Measurements from ENCODE around the gene PLA2G5. TPM values are rescaled to one million over a fixed set of nuclear protein-coding genes. Genes with fewer than 3 reads are reported as not detected.

Gene PLA2G5, protein sequence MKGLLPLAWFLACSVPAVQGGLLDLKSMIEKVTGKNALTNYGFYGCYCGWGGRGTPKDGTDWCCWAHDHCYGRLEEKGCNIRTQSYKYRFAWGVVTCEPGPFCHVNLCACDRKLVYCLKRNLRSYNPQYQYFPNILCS
- 15.9 and 35.0 TPM in 2 replicates for total RNA-seq

DNA sequence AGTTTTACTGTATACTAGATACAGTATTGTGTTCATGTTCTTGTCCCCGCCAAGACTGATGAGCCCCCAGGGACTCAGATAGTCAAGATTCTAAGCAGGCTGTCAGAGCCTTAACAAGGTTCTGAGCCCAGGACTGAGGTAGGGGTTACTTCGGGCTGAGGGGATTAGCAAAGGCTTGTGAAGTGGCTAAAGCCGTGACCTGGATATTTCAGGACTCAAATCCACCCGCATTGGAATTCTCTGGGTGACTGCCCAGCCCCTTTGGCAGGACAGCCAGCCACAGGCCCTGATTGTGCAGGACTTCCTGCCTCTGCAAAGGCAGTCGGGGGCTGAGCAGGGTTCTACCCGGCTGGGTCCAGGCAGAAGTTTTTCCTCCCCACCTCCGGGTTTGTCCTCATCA lies at the start of gene PLA2G5:
PLA2G5 (plus strand) TSS at position 321 of the 400 bp plus-strand sequence. CDS start 14,637 bp downstream, outside the sequence.

DNA sequence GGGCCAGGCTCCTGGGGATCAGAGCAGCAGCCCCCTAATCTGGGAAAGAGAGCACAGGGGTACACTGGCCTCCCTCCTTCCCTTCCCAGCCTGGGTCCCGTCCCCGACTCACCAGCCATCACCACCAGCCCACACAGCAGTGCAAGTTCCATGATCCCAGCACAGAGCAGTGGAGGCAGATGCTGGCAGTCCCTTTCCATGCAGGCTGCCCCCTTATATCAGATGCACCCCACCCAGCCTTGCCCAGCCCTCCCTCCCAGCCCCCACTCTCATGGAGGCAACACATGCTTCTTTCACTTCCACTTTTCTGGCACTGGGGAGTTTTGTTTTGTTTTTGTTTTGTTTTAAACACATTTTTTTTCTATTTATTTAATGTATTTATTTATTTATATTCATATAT lies 49.4 kb downstream of the PLA2G5 start, which contains the start of gene PLA2G2D:
PLA2G2D (minus strand) TSS at position 190 of the 400 bp plus-strand sequence; CDS start at position 152, 38 bp downstream.

DNA sequence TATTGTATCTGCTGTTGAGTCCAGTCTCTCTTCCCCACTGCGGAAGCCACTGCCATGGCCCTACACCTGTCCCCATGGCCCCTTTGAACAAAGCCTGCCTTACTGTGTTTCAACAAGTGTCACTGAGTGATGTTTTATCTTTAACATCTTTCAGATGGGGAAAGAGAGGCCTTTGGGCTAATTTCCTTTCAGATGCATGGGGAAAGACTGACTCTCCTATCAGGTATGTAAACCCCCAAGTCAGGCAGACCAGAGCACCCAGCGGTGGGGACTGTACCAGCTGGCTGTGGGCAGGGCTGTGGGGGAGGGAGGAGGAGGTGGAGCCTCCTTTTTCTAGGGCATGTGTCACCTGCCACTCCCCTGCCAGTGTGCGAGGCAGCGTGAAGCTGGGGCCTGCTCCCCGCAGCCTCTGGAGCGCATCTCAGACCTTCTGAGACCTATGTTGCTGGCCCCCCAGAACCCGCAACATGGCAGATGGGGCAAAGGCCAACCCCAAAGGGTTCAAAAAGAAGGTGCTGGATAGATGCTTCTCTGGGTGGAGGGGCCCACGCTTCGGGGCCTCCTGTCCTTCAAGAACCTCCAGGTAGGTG lies 69.1 kb downstream of the PLA2G5 start, which contains the start of gene PLA2G2F:
PLA2G2F (plus strand) TSS at position 363 of the 590 bp plus-strand sequence; CDS start at position 468, 105 bp downstream.

Other genes starting within 250 kb of the PLA2G5 start
- gene OTUD3, start 187.8 kb upstream of the PLA2G5 start, total RNA-seq = 1.1 and 2.3 TPM in 2 replicates
- not detected in 2 replicates for gene PLA2G2E, start 146.6 kb upstream of the PLA2G5 start, total RNA-seq
- 0.72 and 9.4 TPM in 2 replicates for gene PLA2G2A, start 90.6 kb upstream of the PLA2G5 start, total RNA-seq
- gene PLA2G2D, start 49.3 kb downstream of the PLA2G5 start, total RNA-seq = not detected in 2 replicates
- not detected in 2 replicates for gene PLA2G2F, start 69.1 kb downstream of the PLA2G5 start, total RNA-seq
- gene UBXN10, start 115.9 kb downstream of the PLA2G5 start, total RNA-seq = not detected in 2 replicates
- not detected in 2 replicates for gene PLA2G2C, start 116.3 kb downstream of the PLA2G5 start, total RNA-seq
- not detected in 2 replicates for gene VWA5B1, start 220.7 kb downstream of the PLA2G5 start, total RNA-seq